HG02763 (cell line): ENCODE measurements around the gene ACTL6B.

ENCODE experiments used
- ATAC-seq: cut with Tn5 transposase; IDR thresholded peaks from one replicate; pipeline ENCODE4 v1.9.1; 2021; ENCODE audit warnings: mild to moderate bottlenecking, moderate library complexity; ENCODE audit not compliant: unreplicated experiment

Gene ACTL6B

GRCh38 chr7:100683659-100684533 is 27.6 kb upstream of the ACTL6B start:
- no peak for ATAC-seq

- no peak for ATAC-seq
Measured at GRCh38 chr7:100682991-100683658, 26.9 kb upstream of the ACTL6B start.

- no peak for ATAC-seq
Measured at GRCh38 chr7:100682228-100682741, 26.0 kb upstream of the ACTL6B start.

GRCh38 chr7:100681491-100682227 is 25.4 kb upstream of the ACTL6B start:
- ATAC-seq, result no peak

- no peak for ATAC-seq
Measured at GRCh38 chr7:100680576-100681271, 24.5 kb upstream of the ACTL6B start.

GRCh38 chr7:100679927-100680575 is 23.8 kb upstream of the ACTL6B start:
- ATAC-seq, result no peak

GRCh38 chr7:100679129-100679926 is 23.1 kb upstream of the ACTL6B start:
- no peak for ATAC-seq

GRCh38 chr7:100678291-100678984 is 22.2 kb upstream of the ACTL6B start:
- no peak for ATAC-seq

GRCh38 chr7:100677308-100678267 is 21.3 kb upstream of the ACTL6B start:
- ATAC-seq, result no peak

GRCh38 chr7:100676501-100677306 is 20.5 kb upstream of the ACTL6B start:
- no peak for ATAC-seq

- ATAC-seq, result peak; percentile 26
Measured at GRCh38 chr7:100675581-100676350, 19.5 kb upstream of the ACTL6B start.

- ATAC-seq, result no peak
Measured at GRCh38 chr7:100675105-100675451, 18.8 kb upstream of the ACTL6B start.

- ATAC-seq, result no peak
Measured at GRCh38 chr7:100674411-100675104, 18.3 kb upstream of the ACTL6B start.

GRCh38 chr7:100673942-100674410 is 17.7 kb upstream of the ACTL6B start:
- peak; percentile 0 for ATAC-seq

- ATAC-seq, result peak; percentile 59
Measured at GRCh38 chr7:100673302-100673941, 17.2 kb upstream of the ACTL6B start, which contains the start of gene GNB2. Gene GNB2 (plus strand): TSS chr7:100673740. CDS start chr7:100676266, 2,526 bp downstream.
